SK-N-SH (cell line): ENCODE results near the gene CCDC24. TPM values are rescaled to one million over a fixed set of nuclear protein-coding genes. Genes with fewer than 3 reads are reported as not detected.

Experiments used
- CTCF ChIA-PET: fragments of 300-600, 350-600 bp; formaldehyde crosslinking; extraction: SDS; loops from one replicate; lab custom pipeline; 2021; lab: Yijun Ruan, JAX
- POLR2A ChIA-PET: fragments of 350-600 bp; sonication (Branson Sonifier 250); formaldehyde crosslinking; extraction: SDS; loops from one replicate; lab custom pipeline; 2020; ENCODE audit warnings: antibody characterized with exemption, inconsistent platforms; lab: Yijun Ruan, JAX
- DNase-seq: peaks from one replicate; pipeline ENCODE4 v3.0.0; 2012
- H2AFZ ChIP-seq: fragments of 200-600 bp; sonication (generic); 2 replicates; pipeline ENCODE4 v1.8.1; 2016; ENCODE audit warnings: antibody characterized with exemption, mild to moderate bottlenecking, low read depth
- H3F3A ChIP-seq: fragments of 200-600 bp; sonication (generic); replicated peaks from 2 replicates; pipeline ENCODE3; 2016; ENCODE audit warnings: antibody characterized with exemption, mild to moderate bottlenecking; ENCODE audit not compliant: insufficient read depth
- H3K27ac ChIP-seq, 2 experiments: fragments of 200-500 bp in 1 of 2; fragments of 200-600 bp in 1 of 2; sonication (Bioruptor generic) in 1 of 2; sonication (generic), shearing (Covaris generic) in 1 of 2; 2 replicates each; pipeline versions ENCODE4 v1.5.1 to v1.6.1; 2014 to 2016; ENCODE audit warnings: low read depth in 2 of 2, inconsistent platforms in 1 of 2, low read length in 1 of 2, mild to moderate bottlenecking in 1 of 2, mixed read lengths in 1 of 2
- H3K27me3 ChIP-seq: fragments of 200-600 bp; sonication (generic), shearing (Covaris generic); 2 replicates; pipeline ENCODE4 v1.6.1; 2016; ENCODE audit warnings: mixed run types; ENCODE audit not compliant: insufficient read depth
- H3K36me3 ChIP-seq, 2 experiments: fragments of 200-500 bp in 1 of 2; fragments of 200-600 bp in 1 of 2; sonication (Bioruptor generic) in 1 of 2; sonication (generic) in 1 of 2; replicated peaks in 1 of 2; 2 replicates each; pipeline versions ENCODE3 to v1.5.1; 2014 to 2016; ENCODE audit warnings: low read length in 1 of 2, mild to moderate bottlenecking in 1 of 2; ENCODE audit not compliant: insufficient read depth in 2 of 2, control insufficient read depth in 1 of 2
- H3K4me1 ChIP-seq, 2 experiments: fragments of 200-500 bp in 1 of 2; fragments of 200-600 bp in 1 of 2; sonication (Bioruptor generic) in 1 of 2; sonication (generic), shearing (Covaris generic) in 1 of 2; 2 replicates each; pipeline versions ENCODE4 v1.5.1 to v1.6.1; 2014 to 2016; ENCODE audit warnings: low read depth in 1 of 2, low read length in 1 of 2, mixed run types in 1 of 2; ENCODE audit not compliant: insufficient read depth in 2 of 2, control insufficient read depth in 1 of 2
- H3K4me2 ChIP-seq: fragments of 200-600 bp; sonication (generic), shearing (Covaris generic); 2 replicates; pipeline ENCODE4 v1.6.1; 2017; ENCODE audit warnings: mixed run types
- H3K4me3 ChIP-seq, 2 experiments: fragments of 200-500 bp in 1 of 2; fragments of 200-600 bp in 1 of 2; sonication (Bioruptor generic) in 1 of 2; sonication (generic), shearing (Covaris generic) in 1 of 2; 2 replicates each; pipeline versions ENCODE4 v1.5.1 to v1.8.1; 2014 to 2016; ENCODE audit warnings: low read depth in 2 of 2, inconsistent platforms in 1 of 2, low read length in 1 of 2, mild to moderate bottlenecking in 1 of 2, mixed read lengths in 1 of 2, moderate library complexity in 1 of 2
- H3K79me2 ChIP-seq: fragments of 200-600 bp; sonication (generic); 2 replicates; pipeline ENCODE4 v1.8.1; 2017; ENCODE audit warnings: mild to moderate bottlenecking; ENCODE audit not compliant: insufficient read depth
- H3K9ac ChIP-seq: fragments of 200-600 bp; sonication (generic); 2 replicates; pipeline ENCODE4 v1.6.1; 2017; ENCODE audit warnings: mixed run types
- H3K9me2 ChIP-seq: fragments of 200-600 bp; sonication (generic); 2 replicates; pipeline ENCODE4 v1.6.1; 2017; ENCODE audit warnings: mixed run types
- H3K9me3 ChIP-seq: fragments of 200-600 bp; sonication (generic); 2 replicates; pipeline ENCODE4 v1.6.1; 2017; ENCODE audit warnings: mixed run types, mild to moderate bottlenecking, moderate library complexity
- H4K20me1 ChIP-seq: fragments of 200-600 bp; sonication (generic); 2 replicates; pipeline ENCODE4 v1.6.1; 2017; ENCODE audit warnings: mild to moderate bottlenecking, mixed run types; ENCODE audit not compliant: insufficient read depth
- EZH2phosphoT487 ChIP-seq: fragments of 200-600 bp; sonication (generic); IDR thresholded peaks from 2 replicates; pipeline ENCODE4 v1.6.1; 2017; ENCODE audit warnings: low read depth, mixed run types, mild to moderate bottlenecking, antibody characterized with exemption, moderate library complexity, borderline replicate concordance
- FOXJ3 ChIP-seq: sonication (generic); formaldehyde crosslinking; IDR thresholded peaks from 2 replicates; pipeline ENCODE4 v1.5.1; 2020; ENCODE audit warnings: mild to moderate bottlenecking, missing genetic modification reagents
- FOXM1 ChIP-seq: IDR thresholded peaks from 2 replicates; pipeline ENCODE4 v1.4.0; 2012; ENCODE audit warnings: low read depth, mild to moderate bottlenecking
- GATA2 ChIP-seq: sonication (generic); formaldehyde crosslinking; IDR thresholded peaks from 2 replicates; pipeline ENCODE4 v1.5.0; 2020; ENCODE audit warnings: mild to moderate bottlenecking, missing genetic modification reagents
- NRF1 ChIP-seq: IDR thresholded peaks from 2 replicates; pipeline ENCODE4 v1.6.1; 2012; ENCODE audit warnings: low read depth, mild to moderate bottlenecking, low read length
- POLR2AphosphoS5 ChIP-seq: IDR thresholded peaks from 2 replicates; pipeline ENCODE4 v1.6.1; 2012; ENCODE audit warnings: low read depth, low read length
- RFX5 ChIP-seq: IDR thresholded peaks from 2 replicates; pipeline ENCODE4 v1.6.1; 2012; ENCODE audit warnings: mild to moderate bottlenecking, improper control_type of control experiment, low read length
- SIN3A ChIP-seq: IDR thresholded peaks from 2 replicates; pipeline ENCODE4 v1.6.1; 2012; ENCODE audit warnings: low read depth, mild to moderate bottlenecking, low read length, moderate library complexity, borderline replicate concordance
- SMC3 ChIP-seq: IDR thresholded peaks from 2 replicates; pipeline ENCODE4 v1.6.1; 2012; ENCODE audit warnings: low read depth, low read length, improper control_type of control experiment
- TAF1 ChIP-seq: IDR thresholded peaks from 2 replicates; pipeline ENCODE4 v1.6.1; 2012; ENCODE audit warnings: low read depth, mild to moderate bottlenecking, low read length, moderate library complexity, borderline replicate concordance
- WGBS: methylation state at CpG from one replicate; pipeline ENCODE4 v1.1.6; 2017; ENCODE audit warnings: low lambda C conversion rate; 5-methylcytosine and 5-hydroxymethylcytosine counted together
- polyA plus RNA-seq, 3 experiments: library from polyadenylated mRNA; depleted of rRNA; stranded (reverse); fragments of >200 nt; gene quantifications; 2 replicates each; pipeline ENCODE4 v1.2.3, GENCODE V29; 2012
- TF ChIP-seq, protein P1 (sequence below): IDR thresholded peaks from 2 replicates; pipeline ENCODE4 v1.4.0; 2012; ENCODE audit warnings: low read depth, borderline replicate concordance
- TF ChIP-seq, protein P2 (sequence below): fragments of 200-600 bp; sonication (generic); IDR thresholded peaks from 2 replicates; pipeline ENCODE4 v1.6.1; 2017; ENCODE audit warnings: antibody characterized with exemption, mild to moderate bottlenecking, moderate library complexity
- TF ChIP-seq, protein P3 (sequence below): fragments of 150-350 bp; IDR thresholded peaks from 2 replicates; pipeline ENCODE4 v1.6.1; 2017; ENCODE audit warnings: antibody characterized with exemption, low read length, low read depth, borderline replicate concordance

The CCDC24 gene
- polyA plus RNA-seq, 1 of the 3 experiments (the other 2 are of a cell fraction) = 7.5 TPM

DNA sequence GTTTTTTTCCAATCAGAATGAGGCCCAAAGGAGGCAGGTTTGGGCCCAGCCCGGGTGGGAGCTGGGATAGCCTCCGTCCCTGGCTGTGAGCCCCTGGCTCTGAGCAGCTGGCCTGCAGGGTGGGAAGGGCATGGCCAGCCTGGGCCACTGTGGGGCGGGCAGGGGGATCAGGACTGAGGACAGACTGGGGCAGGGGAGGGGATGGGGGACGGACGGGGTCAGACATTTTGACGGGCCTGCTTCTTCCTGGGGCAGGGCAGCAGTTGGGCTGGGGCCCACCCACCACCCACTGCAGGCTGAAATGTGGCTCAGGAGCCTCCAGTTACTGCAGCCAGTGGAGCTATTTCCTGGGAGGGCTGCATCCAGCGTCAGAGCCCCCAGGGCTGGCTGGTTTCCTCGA is 42.4 kb downstream of the CCDC24 start:
- no peak overlapping the region for H3K27ac ChIP-seq
- H3K27me3 ChIP-seq = no peaks in the 10 kb centered on the region
- no peaks in the 10 kb centered on the region for H3K79me2 ChIP-seq
- H3K9me2 ChIP-seq = no peaks in the 10 kb centered on the region
- no peaks in the 10 kb centered on the region for H4K20me1 ChIP-seq
- no peaks in the 10 kb centered on the region for H3K9me3 ChIP-seq
- 71% methylated on average over 2 of the region's 8 CpGs for WGBS
- H3F3A ChIP-seq = peaks cover 9% of the 10 kb centered on the region
- H3K36me3 ChIP-seq = no peaks in the 10 kb centered on the region
- CTCF ChIA-PET = interaction anchor here (1.3 to 25.6 kb wide), 7 partner anchors 12 to 270 kb away, joined by 3 to 598 read pairs (median 24); partner anchors contain the start of genes ATP6V0B and CCDC24
- H3K4me1 ChIP-seq = peaks cover 20 to 47% of the 10 kb centered on the region in 2 experiments; a peak in 3 of 4 replicates
- H3K4me2 ChIP-seq = no peak overlapping the region
- TF ChIP-seq FOXJ3 (CRISPR knock-in tag) (no peak), FOXM1 (no peak), SIN3A (no peak), EZH2phosphoT487 (no peak), NRF1 (no peak), TAF1 (no peak), RFX5 (no peak), GATA2 (CRISPR knock-in tag) (no peak), POLR2AphosphoS5 (no peak), SMC3 (no peak)
- TF ChIP-seq, protein P1, sequence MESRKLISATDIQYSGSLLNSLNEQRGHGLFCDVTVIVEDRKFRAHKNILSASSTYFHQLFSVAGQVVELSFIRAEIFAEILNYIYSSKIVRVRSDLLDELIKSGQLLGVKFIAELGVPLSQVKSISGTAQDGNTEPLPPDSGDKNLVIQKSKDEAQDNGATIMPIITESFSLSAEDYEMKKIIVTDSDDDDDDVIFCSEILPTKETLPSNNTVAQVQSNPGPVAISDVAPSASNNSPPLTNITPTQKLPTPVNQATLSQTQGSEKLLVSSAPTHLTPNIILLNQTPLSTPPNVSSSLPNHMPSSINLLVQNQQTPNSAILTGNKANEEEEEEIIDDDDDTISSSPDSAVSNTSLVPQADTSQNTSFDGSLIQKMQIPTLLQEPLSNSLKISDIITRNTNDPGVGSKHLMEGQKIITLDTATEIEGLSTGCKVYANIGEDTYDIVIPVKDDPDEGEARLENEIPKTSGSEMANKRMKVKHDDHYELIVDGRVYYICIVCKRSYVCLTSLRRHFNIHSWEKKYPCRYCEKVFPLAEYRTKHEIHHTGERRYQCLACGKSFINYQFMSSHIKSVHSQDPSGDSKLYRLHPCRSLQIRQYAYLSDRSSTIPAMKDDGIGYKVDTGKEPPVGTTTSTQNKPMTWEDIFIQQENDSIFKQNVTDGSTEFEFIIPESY = no peak
- TF ChIP-seq, protein P2, sequence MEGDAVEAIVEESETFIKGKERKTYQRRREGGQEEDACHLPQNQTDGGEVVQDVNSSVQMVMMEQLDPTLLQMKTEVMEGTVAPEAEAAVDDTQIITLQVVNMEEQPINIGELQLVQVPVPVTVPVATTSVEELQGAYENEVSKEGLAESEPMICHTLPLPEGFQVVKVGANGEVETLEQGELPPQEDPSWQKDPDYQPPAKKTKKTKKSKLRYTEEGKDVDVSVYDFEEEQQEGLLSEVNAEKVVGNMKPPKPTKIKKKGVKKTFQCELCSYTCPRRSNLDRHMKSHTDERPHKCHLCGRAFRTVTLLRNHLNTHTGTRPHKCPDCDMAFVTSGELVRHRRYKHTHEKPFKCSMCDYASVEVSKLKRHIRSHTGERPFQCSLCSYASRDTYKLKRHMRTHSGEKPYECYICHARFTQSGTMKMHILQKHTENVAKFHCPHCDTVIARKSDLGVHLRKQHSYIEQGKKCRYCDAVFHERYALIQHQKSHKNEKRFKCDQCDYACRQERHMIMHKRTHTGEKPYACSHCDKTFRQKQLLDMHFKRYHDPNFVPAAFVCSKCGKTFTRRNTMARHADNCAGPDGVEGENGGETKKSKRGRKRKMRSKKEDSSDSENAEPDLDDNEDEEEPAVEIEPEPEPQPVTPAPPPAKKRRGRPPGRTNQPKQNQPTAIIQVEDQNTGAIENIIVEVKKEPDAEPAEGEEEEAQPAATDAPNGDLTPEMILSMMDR = no peak
- TF ChIP-seq, protein P3, sequence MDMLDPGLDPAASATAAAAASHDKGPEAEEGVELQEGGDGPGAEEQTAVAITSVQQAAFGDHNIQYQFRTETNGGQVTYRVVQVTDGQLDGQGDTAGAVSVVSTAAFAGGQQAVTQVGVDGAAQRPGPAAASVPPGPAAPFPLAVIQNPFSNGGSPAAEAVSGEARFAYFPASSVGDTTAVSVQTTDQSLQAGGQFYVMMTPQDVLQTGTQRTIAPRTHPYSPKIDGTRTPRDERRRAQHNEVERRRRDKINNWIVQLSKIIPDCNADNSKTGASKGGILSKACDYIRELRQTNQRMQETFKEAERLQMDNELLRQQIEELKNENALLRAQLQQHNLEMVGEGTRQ = no peak
- TF ChIP-seq, all 33 proteins: peak for 0
- peak; percentile 9 for DNase-seq
- POLR2A ChIA-PET = interaction anchor here (1.1 kb wide), 1 partner anchor 38 kb away, joined by 4 read pairs; no protein-coding TSS in a partner anchor
- Histone ChIP-seq H3K4me3 (no peak overlapping the region), H2AFZ (no peak overlapping the region), H3K9ac (no peak overlapping the region)
